ENCODE results near the gene NFATC2IP.
A peak's percentile ranks its signal among the peaks of the same experiment; 100 is the strongest.

Gene NFATC2IP

DNA sequence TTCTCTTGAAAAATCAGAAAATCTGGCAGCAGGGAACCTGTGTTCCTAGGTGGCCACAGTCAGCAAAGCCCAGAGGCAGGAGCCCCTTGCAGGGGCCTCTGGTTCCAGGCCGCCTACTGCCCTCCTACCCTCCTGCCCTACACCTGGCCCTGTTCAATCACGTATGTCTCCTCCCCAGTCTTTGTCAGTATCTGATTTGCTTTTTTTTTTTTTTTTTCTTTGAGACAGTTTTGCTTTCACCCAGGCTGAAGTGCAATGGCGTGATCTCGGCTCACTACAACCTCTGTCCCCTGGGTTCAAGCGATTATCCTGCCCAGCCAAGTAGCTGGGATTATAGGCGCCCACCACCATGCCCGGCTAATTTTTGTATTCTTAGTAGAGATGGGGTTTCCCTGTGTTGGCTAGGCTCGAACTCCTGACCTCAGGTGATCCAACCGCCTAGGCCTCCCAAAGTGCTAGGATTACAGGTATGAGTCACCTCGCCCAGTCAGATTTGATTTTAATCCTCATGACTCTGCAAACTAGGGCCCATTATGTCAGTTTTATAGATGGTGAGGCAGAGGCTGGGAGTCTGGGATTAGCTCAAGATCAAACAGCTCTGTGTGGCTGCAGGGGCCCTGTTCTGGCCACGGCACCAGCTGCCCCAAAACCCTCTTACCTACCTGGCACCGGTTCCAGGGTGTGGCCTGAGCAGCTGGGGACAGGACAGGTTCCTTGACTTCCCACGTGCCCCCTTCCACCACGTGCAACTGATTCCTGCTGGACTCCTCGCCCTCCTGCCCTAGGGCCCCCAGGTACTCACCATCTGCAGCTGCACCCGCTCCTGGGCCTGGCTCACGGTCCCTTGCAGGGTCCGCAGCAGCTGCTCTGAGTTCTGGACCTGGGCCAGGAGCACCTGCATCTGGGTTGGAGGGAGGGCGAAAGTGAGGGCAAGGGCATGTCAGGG lies 40.4 kb upstream of the NFATC2IP start:
- Histone ChIP-seq H4K91ac (ENCODE audit: low read depth, low read length) (no peak overlapping the region), H3K27me3 (ENCODE audit: insufficient read depth, low read length) (no peaks in the 10 kb centered on the region), H3K79me1 (ENCODE audit: low read length) (no peaks in the 10 kb centered on the region), H3K14ac (ENCODE audit: low read length) (no peak overlapping the region), H3K18ac (ENCODE audit: low read length) (no peak overlapping the region), H2BK12ac (ENCODE audit: low read length) (no peak overlapping the region), H3K23ac (ENCODE audit: low read length) (no peak overlapping the region), H3K9me3 (ENCODE audit: insufficient read depth, low read depth, low read length) (peaks cover 2% of the 10 kb centered on the region), H4K8ac (ENCODE audit: low read depth, low read length) (no peak overlapping the region), H3K4me1 (ENCODE audit: control insufficient read depth in 1 of 2, insufficient read depth in 2 of 2, low read length in 2 of 2) (no peaks in the 10 kb centered on the region), H3K36me3 (ENCODE audit: control insufficient read depth in 1 of 2, insufficient read depth in 2 of 2, low read length in 2 of 2) (peaks cover 31% of the 10 kb centered on the region in 2 experiments), H3K4me3 (ENCODE audit: low read depth, low read length) (no peak overlapping the region), H3K9ac (ENCODE audit: low read length) (no peak overlapping the region), H3K79me2 (ENCODE audit: control insufficient read depth, insufficient read depth, low read length, poor library complexity) (no peaks in the 10 kb centered on the region), H3K4ac (ENCODE audit: low read depth, low read length) (no peak overlapping the region), H3K27ac (ENCODE audit: low read depth, low read length) (no peak overlapping the region), H2AFZ (ENCODE audit: insufficient read depth, low read length, poor library complexity) (no peak overlapping the region), H2AK5ac (ENCODE audit: low read length) (no peak overlapping the region), H3K4me2 (ENCODE audit: low read length) (no peak overlapping the region), H2BK5ac (ENCODE audit: low read depth, low read length, poor library complexity) (no peak overlapping the region), H4K12ac (ENCODE audit: low read depth, low read length) (no peak overlapping the region), H2BK120ac (ENCODE audit: insufficient read depth, low read length, poor library complexity) (no peak overlapping the region)
- no peak for DNase-seq
- WGBS (ENCODE audit: extremely low coverage, insufficient coverage, insufficient read length), result no CpG with 5 or more reads among the region's 19 CpGs

DNA sequence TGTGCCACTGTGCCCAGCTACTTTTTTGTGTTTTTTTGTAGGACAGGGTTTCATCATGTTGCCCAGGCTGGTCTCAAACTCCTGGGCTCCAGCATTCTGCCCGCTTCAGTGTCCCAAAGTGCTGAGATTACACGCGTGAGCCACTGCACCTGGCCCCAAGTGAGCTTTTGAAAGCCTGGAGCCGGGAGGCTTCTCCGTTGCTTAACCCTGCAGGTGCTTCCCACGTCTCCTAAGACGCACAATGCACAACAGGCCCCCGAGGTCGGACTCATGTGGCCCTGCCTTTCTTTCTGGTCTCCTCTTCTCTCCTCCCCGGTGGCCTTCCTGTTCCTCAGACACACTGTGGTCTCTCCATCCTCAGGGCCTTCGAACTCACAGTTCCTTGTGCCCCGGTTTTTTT lies 38.2 kb upstream of the NFATC2IP start:
- Histone ChIP-seq H4K8ac (ENCODE audit: low read depth, low read length) (no peak overlapping the region), H3K9me3 (ENCODE audit: insufficient read depth, low read depth, low read length) (peaks cover 2% of the 10 kb centered on the region), H2BK5ac (ENCODE audit: low read depth, low read length, poor library complexity) (no peak overlapping the region), H3K9ac (ENCODE audit: low read length) (no peak overlapping the region), H2AFZ (ENCODE audit: insufficient read depth, low read length, poor library complexity) (no peak overlapping the region), H2BK120ac (ENCODE audit: insufficient read depth, low read length, poor library complexity) (no peak overlapping the region), H3K27me3 (ENCODE audit: insufficient read depth, low read length) (no peaks in the 10 kb centered on the region), H3K4me2 (ENCODE audit: low read length) (no peak overlapping the region), H3K18ac (ENCODE audit: low read length) (no peak overlapping the region), H3K23ac (ENCODE audit: low read length) (no peak overlapping the region), H3K79me1 (ENCODE audit: low read length) (no peaks in the 10 kb centered on the region), H2AK5ac (ENCODE audit: low read length) (no peak overlapping the region), H3K79me2 (ENCODE audit: control insufficient read depth, insufficient read depth, low read length, poor library complexity) (no peaks in the 10 kb centered on the region), H3K4me1 (ENCODE audit: control insufficient read depth in 1 of 2, insufficient read depth in 2 of 2, low read length in 2 of 2) (no peaks in the 10 kb centered on the region), H3K36me3 (ENCODE audit: control insufficient read depth in 1 of 2, insufficient read depth in 2 of 2, low read length in 2 of 2) (peaks cover 28 to 38% of the 10 kb centered on the region in 2 experiments), H3K4ac (ENCODE audit: low read depth, low read length) (no peak overlapping the region), H2BK12ac (ENCODE audit: low read length) (no peak overlapping the region), H4K91ac (ENCODE audit: low read depth, low read length) (no peak overlapping the region), H3K14ac (ENCODE audit: low read length) (no peak overlapping the region), H3K27ac (ENCODE audit: low read depth, low read length) (no peak overlapping the region), H4K12ac (ENCODE audit: low read depth, low read length) (no peak overlapping the region), H3K4me3 (ENCODE audit: low read depth, low read length) (no peak overlapping the region)
- DNase-seq, result no peak
- no CpG with 5 or more reads among the region's 12 CpGs for WGBS (ENCODE audit: extremely low coverage, insufficient coverage, insufficient read length)

DNA sequence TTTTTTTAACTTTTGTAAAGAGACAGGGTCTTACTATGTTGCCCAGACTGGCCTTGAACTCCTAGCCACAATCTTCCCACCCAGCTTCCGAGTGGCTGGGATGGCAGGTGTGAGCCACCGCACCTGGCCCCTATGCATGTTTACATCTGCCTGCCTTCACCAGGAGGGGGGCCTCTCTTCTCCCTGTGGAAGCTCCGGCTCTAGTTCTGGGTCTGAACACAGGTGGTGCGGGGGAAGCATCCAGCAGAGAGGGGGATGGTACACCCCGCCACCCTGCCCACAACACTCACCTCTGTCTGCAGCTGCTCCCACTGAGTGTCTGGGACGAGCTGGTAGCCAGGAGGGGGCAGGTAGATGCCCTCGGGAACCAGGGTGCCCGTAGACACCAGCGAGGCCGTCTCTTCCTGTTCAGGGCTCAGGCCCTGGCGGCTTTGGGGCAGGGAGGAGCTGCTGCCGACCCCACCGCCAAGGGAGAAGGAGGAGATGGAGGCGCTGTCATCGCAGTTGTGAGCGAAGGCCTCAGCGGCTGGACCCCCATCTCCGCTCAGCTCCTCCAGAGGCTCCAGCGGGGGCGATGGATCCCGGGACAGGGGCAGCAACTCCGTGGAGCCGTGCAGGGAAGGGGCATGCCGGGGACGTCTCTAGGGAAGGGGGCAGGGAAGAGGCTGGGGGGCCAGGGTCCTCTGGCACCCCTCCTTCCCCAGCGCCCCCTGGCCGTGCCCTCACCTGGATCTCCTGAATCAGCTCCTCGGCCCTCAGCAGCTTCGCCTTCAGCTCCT lies 36.6 kb upstream of the NFATC2IP start:
- H3K9me3 ChIP-seq (ENCODE audit: insufficient read depth, low read depth, low read length), result peaks cover 2% of the 10 kb centered on the region
- no peak overlapping the region for H2AFZ ChIP-seq (ENCODE audit: insufficient read depth, low read length, poor library complexity)
- no peak overlapping the region for H4K8ac ChIP-seq (ENCODE audit: low read depth, low read length)
- H3K79me2 ChIP-seq (ENCODE audit: control insufficient read depth, insufficient read depth, low read length, poor library complexity), result no peaks in the 10 kb centered on the region
- H3K14ac ChIP-seq (ENCODE audit: low read length), result no peak overlapping the region
- no peak overlapping the region for H2AK5ac ChIP-seq (ENCODE audit: low read length)
- no peak overlapping the region for H3K4ac ChIP-seq (ENCODE audit: low read depth, low read length)
- H3K9ac ChIP-seq (ENCODE audit: low read length), result no peak overlapping the region
- no peak overlapping the region for H3K18ac ChIP-seq (ENCODE audit: low read length)
- H3K79me1 ChIP-seq (ENCODE audit: low read length), result no peaks in the 10 kb centered on the region
- H3K4me1 ChIP-seq (ENCODE audit: control insufficient read depth in 1 of 2, insufficient read depth in 2 of 2, low read length in 2 of 2), result no peaks in the 10 kb centered on the region
- no peak overlapping the region for H3K23ac ChIP-seq (ENCODE audit: low read length)
- no CpG with 5 or more reads among the region's 29 CpGs for WGBS (ENCODE audit: extremely low coverage, insufficient coverage, insufficient read length)
- H3K4me3 ChIP-seq (ENCODE audit: low read depth, low read length), result no peak overlapping the region
- H4K91ac ChIP-seq (ENCODE audit: low read depth, low read length), result no peak overlapping the region
- H3K27ac ChIP-seq (ENCODE audit: low read depth, low read length), result no peak overlapping the region
- no peak overlapping the region for H2BK5ac ChIP-seq (ENCODE audit: low read depth, low read length, poor library complexity)
- no peak overlapping the region for H3K4me2 ChIP-seq (ENCODE audit: low read length)
- no peaks in the 10 kb centered on the region for H3K27me3 ChIP-seq (ENCODE audit: insufficient read depth, low read length)
- H3K36me3 ChIP-seq (ENCODE audit: control insufficient read depth in 1 of 2, insufficient read depth in 2 of 2, low read length in 2 of 2), result peaks cover 24 to 34% of the 10 kb centered on the region in 2 experiments
- H2BK12ac ChIP-seq (ENCODE audit: low read length), result no peak overlapping the region
- DNase-seq, result no peak
- H4K12ac ChIP-seq (ENCODE audit: low read depth, low read length), result peak overlapping the region; percentile 31
- H2BK120ac ChIP-seq (ENCODE audit: insufficient read depth, low read length, poor library complexity), result no peak overlapping the region

DNA sequence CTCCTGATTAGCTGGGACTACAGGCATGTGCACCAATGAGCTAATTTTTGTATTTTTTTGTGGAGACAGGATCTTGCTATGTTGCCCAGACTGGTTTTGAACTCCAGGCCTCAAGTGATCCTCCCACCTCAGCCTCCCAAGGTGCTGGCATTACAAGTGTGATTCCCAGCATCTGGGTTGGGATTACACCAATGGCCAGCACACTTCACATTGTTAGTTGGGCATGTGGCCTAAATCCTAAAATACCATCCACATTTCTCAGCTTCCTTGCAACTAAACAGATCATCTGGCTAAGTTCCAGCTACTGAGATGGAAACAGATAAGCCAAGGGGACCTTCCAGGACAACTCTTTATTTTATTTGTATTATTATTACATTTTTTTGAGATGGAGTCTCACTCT lies 35.6 kb upstream of the NFATC2IP start:
- Histone ChIP-seq H4K8ac (ENCODE audit: low read depth, low read length) (no peak overlapping the region), H3K27me3 (ENCODE audit: insufficient read depth, low read length) (no peaks in the 10 kb centered on the region), H2AK5ac (ENCODE audit: low read length) (no peak overlapping the region), H3K4me1 (ENCODE audit: control insufficient read depth in 1 of 2, insufficient read depth in 2 of 2, low read length in 2 of 2) (no peaks in the 10 kb centered on the region), H3K9ac (ENCODE audit: low read length) (no peak overlapping the region), H3K4me2 (ENCODE audit: low read length) (no peak overlapping the region), H4K91ac (ENCODE audit: low read depth, low read length) (no peak overlapping the region), H3K27ac (ENCODE audit: low read depth, low read length) (no peak overlapping the region), H3K4me3 (ENCODE audit: low read depth, low read length) (no peak overlapping the region), H3K14ac (ENCODE audit: low read length) (no peak overlapping the region), H2BK5ac (ENCODE audit: low read depth, low read length, poor library complexity) (no peak overlapping the region), H3K4ac (ENCODE audit: low read depth, low read length) (no peak overlapping the region), H3K79me1 (ENCODE audit: low read length) (no peaks in the 10 kb centered on the region), H2AFZ (ENCODE audit: insufficient read depth, low read length, poor library complexity) (no peak overlapping the region), H2BK120ac (ENCODE audit: insufficient read depth, low read length, poor library complexity) (no peak overlapping the region), H3K79me2 (ENCODE audit: control insufficient read depth, insufficient read depth, low read length, poor library complexity) (no peaks in the 10 kb centered on the region), H3K18ac (ENCODE audit: low read length) (no peak overlapping the region), H3K36me3 (ENCODE audit: control insufficient read depth in 1 of 2, insufficient read depth in 2 of 2, low read length in 2 of 2) (peaks cover 29 to 32% of the 10 kb centered on the region in 2 experiments), H3K9me3 (ENCODE audit: insufficient read depth, low read depth, low read length) (peaks cover 2% of the 10 kb centered on the region), H2BK12ac (ENCODE audit: low read length) (no peak overlapping the region), H4K12ac (ENCODE audit: low read depth, low read length) (no peak overlapping the region), H3K23ac (ENCODE audit: low read length) (no peak overlapping the region)
- peak; percentile 91 to 98 for DNase-seq
